Trophoblast cell (in vitro differentiated cells and primary cell): ENCODE results near the gene CLTA.
"Not testable (repeated sequence)": the region's sequence is repeated elsewhere in the genome, so short reads cannot be mapped to it uniquely, and the experiment has no call there.

Experiments used
- DNase-seq, 2 donors: peaks; one replicate each; pipeline ENCODE4 v3.0.0-alpha.2; 2016
- H2AFZ ChIP-seq: 2 replicates; pipeline ENCODE4 v1.6.1; 2013; ENCODE audit warnings: low read length, moderate library complexity, mild to moderate bottlenecking; ENCODE audit not compliant: insufficient read depth, poor library complexity
- H2AK5ac ChIP-seq: 2 replicates; pipeline ENCODE4 v1.6.1; 2013; ENCODE audit warnings: mild to moderate bottlenecking, low read length
- H2BK120ac ChIP-seq: 2 replicates; pipeline ENCODE4 v1.6.1; 2013; ENCODE audit warnings: low read length, mild to moderate bottlenecking, moderate library complexity; ENCODE audit not compliant: insufficient read depth, poor library complexity
- H2BK12ac ChIP-seq: 2 replicates; pipeline ENCODE4 v1.6.1; 2013; ENCODE audit warnings: mild to moderate bottlenecking, low read length, moderate library complexity
- H2BK5ac ChIP-seq: 2 replicates; pipeline ENCODE4 v1.6.1; 2013; ENCODE audit warnings: low read length, low read depth, moderate library complexity, mild to moderate bottlenecking; ENCODE audit not compliant: poor library complexity
- H3K14ac ChIP-seq: 2 replicates; pipeline ENCODE4 v1.6.1; 2013; ENCODE audit warnings: mild to moderate bottlenecking, low read length
- H3K18ac ChIP-seq: 2 replicates; pipeline ENCODE4 v1.6.1; 2013; ENCODE audit warnings: mild to moderate bottlenecking, low read length
- H3K23ac ChIP-seq: 2 replicates; pipeline ENCODE4 v1.6.1; 2013; ENCODE audit warnings: low read length
- H3K27ac ChIP-seq: 2 replicates; pipeline ENCODE4 v1.5.1; 2013; ENCODE audit warnings: low read depth, mild to moderate bottlenecking, inconsistent platforms, low read length, moderate library complexity
- H3K27me3 ChIP-seq: 2 replicates; pipeline ENCODE4 v1.6.1; 2013; ENCODE audit warnings: inconsistent platforms, mild to moderate bottlenecking, low read length, moderate library complexity; ENCODE audit not compliant: insufficient read depth
- H3K36me3 ChIP-seq, 2 experiments: 1 replicate in 1 of 2; 2 replicates in 1 of 2; pipeline ENCODE4 v1.6.1; 2013; ENCODE audit warnings: low read length in 2 of 2, mild to moderate bottlenecking in 2 of 2, moderate library complexity in 1 of 2; ENCODE audit not compliant: insufficient read depth in 2 of 2, control insufficient read depth in 1 of 2
- H3K4ac ChIP-seq: 2 replicates; pipeline ENCODE4 v1.6.1; 2013; ENCODE audit warnings: low read depth, mild to moderate bottlenecking, low read length, moderate library complexity
- H3K4me1 ChIP-seq, 2 experiments: 1 replicate in 1 of 2; 2 replicates in 1 of 2; pipeline ENCODE4 v1.6.1; 2013; ENCODE audit warnings: low read length in 2 of 2, mild to moderate bottlenecking in 2 of 2, moderate library complexity in 1 of 2; ENCODE audit not compliant: insufficient read depth in 2 of 2, control insufficient read depth in 1 of 2
- H3K4me2 ChIP-seq: 2 replicates; pipeline ENCODE4 v1.6.1; 2013; ENCODE audit warnings: inconsistent platforms, mild to moderate bottlenecking, low read length, moderate library complexity
- H3K4me3 ChIP-seq: 2 replicates; pipeline ENCODE4 v1.5.1; 2013; ENCODE audit warnings: mild to moderate bottlenecking, low read depth, low read length, inconsistent platforms
- H3K79me1 ChIP-seq: one replicate; pipeline ENCODE4 v1.6.1; 2013; ENCODE audit warnings: low read length
- H3K79me2 ChIP-seq: 2 replicates; pipeline ENCODE4 v1.6.1; 2013; ENCODE audit warnings: low read length, mild to moderate bottlenecking; ENCODE audit not compliant: control insufficient read depth, insufficient read depth, poor library complexity
- H3K9ac ChIP-seq: 2 replicates; pipeline ENCODE4 v1.6.1; 2013; ENCODE audit warnings: mild to moderate bottlenecking, low read length
- H3K9me3 ChIP-seq: 2 replicates; pipeline ENCODE4 v1.6.1; 2013; ENCODE audit warnings: low read depth, mild to moderate bottlenecking, control low read depth, inconsistent platforms, low read length; ENCODE audit not compliant: insufficient read depth
- H4K12ac ChIP-seq: 2 replicates; pipeline ENCODE4 v1.6.1; 2013; ENCODE audit warnings: low read depth, mild to moderate bottlenecking, low read length, moderate library complexity
- H4K8ac ChIP-seq: 2 replicates; pipeline ENCODE4 v1.6.1; 2013; ENCODE audit warnings: low read depth, mild to moderate bottlenecking, low read length, moderate library complexity
- H4K91ac ChIP-seq: one replicate; pipeline ENCODE4 v1.6.1; 2013; ENCODE audit warnings: low read depth, mild to moderate bottlenecking, low read length, moderate library complexity
- WGBS: extraction: QIAGEN DNeasy Blood & Tissue Kit; methylation state at CpG from one replicate; pipeline ENCODE4 v1.1.7; 2013; ENCODE audit warnings: missing lambda C conversion rate; ENCODE audit not compliant: insufficient read length, insufficient coverage; ENCODE audit errors: extremely low coverage; 5-methylcytosine and 5-hydroxymethylcytosine counted together

Gene CLTA

GRCh38 chr9:36222449-36222848 lies 31.7 kb downstream of the CLTA start:
- no peak overlapping the region for H3K9ac ChIP-seq
- no peak overlapping the region for H3K14ac ChIP-seq
- WGBS = no CpG with 5 or more reads among the region's 1 CpG
- DNase-seq = no peak
- no peak overlapping the region for H2BK12ac ChIP-seq
- no peak overlapping the region for H3K4ac ChIP-seq
- no peak overlapping the region for H4K8ac ChIP-seq
- H2BK5ac ChIP-seq = no peak overlapping the region
- no peak overlapping the region for H2BK120ac ChIP-seq
- H3K79me1 ChIP-seq = no peaks in the 10 kb centered on the region
- H2AK5ac ChIP-seq = no peak overlapping the region
- no peaks in the 10 kb centered on the region for H3K4me1 ChIP-seq
- no peak overlapping the region for H3K4me2 ChIP-seq
- no peak overlapping the region for H3K23ac ChIP-seq
- no peak overlapping the region for H4K91ac ChIP-seq
- no peak overlapping the region for H3K27ac ChIP-seq
- H3K27me3 ChIP-seq = no peaks in the 10 kb centered on the region
- no peak overlapping the region for H4K12ac ChIP-seq
- no peak overlapping the region for H3K18ac ChIP-seq
- H3K9me3 ChIP-seq = peaks cover 5% of the 10 kb centered on the region
- no peak overlapping the region for H3K4me3 ChIP-seq
- H3K36me3 ChIP-seq = peaks cover 39 to 45% of the 10 kb centered on the region in 2 experiments
- H3K79me2 ChIP-seq = no peaks in the 10 kb centered on the region
- no peak overlapping the region for H2AFZ ChIP-seq

GRCh38 chr9:36237230-36237629 lies 46.5 kb downstream of the CLTA start:
- Histone ChIP-seq H2BK12ac (no peak overlapping the region), H3K36me3 (peaks cover 3 to 11% of the 10 kb centered on the region in 2 experiments), H3K79me1 (no peaks in the 10 kb centered on the region), H3K9me3 (no peaks in the 10 kb centered on the region), H2BK120ac (no peak overlapping the region), H3K27me3 (no peaks in the 10 kb centered on the region), H3K14ac (no peak overlapping the region), H3K23ac (no peak overlapping the region), H2BK5ac (no peak overlapping the region), H2AFZ (no peak overlapping the region), H3K79me2 (no peaks in the 10 kb centered on the region), H2AK5ac (no peak overlapping the region), H3K9ac (no peak overlapping the region), H3K4me1 (no peaks in the 10 kb centered on the region), H3K27ac (no peak overlapping the region), H3K4me3 (no peak overlapping the region), H4K12ac (no peak overlapping the region), H4K8ac (no peak overlapping the region), H4K91ac (no peak overlapping the region), H3K4me2 (no peak overlapping the region), H3K18ac (no peak overlapping the region), H3K4ac (no peak overlapping the region)
- no CpG with 5 or more reads among the region's 3 CpGs for WGBS
- no peak for DNase-seq

- H3K4ac ChIP-seq, H3K4me2 ChIP-seq, H3K79me2 ChIP-seq, H3K4me3 ChIP-seq, H2BK12ac ChIP-seq, H3K23ac ChIP-seq, H2AK5ac ChIP-seq, H3K79me1 ChIP-seq, H3K18ac ChIP-seq, H2BK5ac ChIP-seq, H4K12ac ChIP-seq, H3K27ac ChIP-seq, H4K91ac ChIP-seq, H2BK120ac ChIP-seq, H3K9me3 ChIP-seq, H3K14ac ChIP-seq, H3K27me3 ChIP-seq, DNase-seq, H2AFZ ChIP-seq, H3K4me1 ChIP-seq, H4K8ac ChIP-seq, H3K9ac ChIP-seq: not testable (repeated sequence)
- peaks cover 6 to 11% of the 10 kb centered on the region in 2 experiments for H3K36me3 ChIP-seq
- WGBS = no CpG with 5 or more reads among the region's 7 CpGs
Observed at GRCh38 chr9:36239205-36239604, 48.5 kb downstream of the CLTA start.

GRCh38 chr9:36239675-36240074 lies 49.0 kb downstream of the CLTA start:
- H3K4me3 ChIP-seq, H3K79me1 ChIP-seq, H3K27ac ChIP-seq, H3K27me3 ChIP-seq, DNase-seq, H3K18ac ChIP-seq, H3K4ac ChIP-seq, H4K8ac ChIP-seq, H2BK120ac ChIP-seq, H3K9ac ChIP-seq, H4K91ac ChIP-seq, H2BK5ac ChIP-seq, H4K12ac ChIP-seq, H3K36me3 ChIP-seq, H2BK12ac ChIP-seq, H2AFZ ChIP-seq, H3K14ac ChIP-seq, H3K23ac ChIP-seq, H3K4me1 ChIP-seq, H3K4me2 ChIP-seq, H3K79me2 ChIP-seq, H2AK5ac ChIP-seq, H3K9me3 ChIP-seq: not testable (repeated sequence)
- WGBS = no CpG with 5 or more reads among the region's 3 CpGs
